HG02852 (cell line): ENCODE measurements around the gene VMP1.
"Not testable (repeated sequence)": the region's sequence is repeated elsewhere in the genome, so short reads cannot be mapped to it uniquely, and the experiment has no call there.

Source experiments
- ATAC-seq: cut with Tn5 transposase; IDR thresholded peaks from one replicate; pipeline ENCODE4 v1.9.1; 2021; ENCODE audit warnings: mild to moderate bottlenecking, moderate library complexity; ENCODE audit not compliant: unreplicated experiment

Gene VMP1

GRCh38 chr17:59804901-59805465, 97.5 kb downstream of the VMP1 start:
- no peak for ATAC-seq

- ATAC-seq = not testable (repeated sequence)
These were observed 98.9 kb downstream of the VMP1 start for GRCh38 chr17:59806322-59806721.

GRCh38 chr17:59807892-59808509, 100.5 kb downstream of the VMP1 start:
- no peak for ATAC-seq

- ATAC-seq = no peak
These were observed 103.4 kb downstream of the VMP1 start for GRCh38 chr17:59810894-59811153.

- ATAC-seq = no peak
These were observed 103.8 kb downstream of the VMP1 start for GRCh38 chr17:59811209-59811608.

- no peak for ATAC-seq
These were observed 104.7 kb downstream of the VMP1 start for GRCh38 chr17:59812139-59812538.

- ATAC-seq = no peak
These were observed 106.8 kb downstream of the VMP1 start for GRCh38 chr17:59814276-59814675.

- no peak for ATAC-seq
These were observed 107.2 kb downstream of the VMP1 start for GRCh38 chr17:59814685-59815084.

GRCh38 chr17:59815965-59816364, 108.5 kb downstream of the VMP1 start:
- no peak for ATAC-seq

GRCh38 chr17:59825533-59826322, 118.3 kb downstream of the VMP1 start:
- no peak for ATAC-seq

- no peak for ATAC-seq
These were observed 119.4 kb downstream of the VMP1 start for GRCh38 chr17:59826706-59827453.

- no peak for ATAC-seq
These were observed 120.4 kb downstream of the VMP1 start for GRCh38 chr17:59827721-59828477.

GRCh38 chr17:59828478-59828760, 121.0 kb downstream of the VMP1 start:
- ATAC-seq = no peak

- ATAC-seq = not testable (repeated sequence)
These were observed 121.4 kb downstream of the VMP1 start for GRCh38 chr17:59828819-59829216.

GRCh38 chr17:59829217-59830006, 122.0 kb downstream of the VMP1 start:
- ATAC-seq = peak; percentile 72

- no peak for ATAC-seq
These were observed 122.7 kb downstream of the VMP1 start for GRCh38 chr17:59830007-59830630.

- ATAC-seq = no peak
These were observed 123.5 kb downstream of the VMP1 start for GRCh38 chr17:59830846-59831486.

- ATAC-seq = no peak
These were observed 125.5 kb downstream of the VMP1 start for GRCh38 chr17:59832883-59833379.

- peak; percentile 73 for ATAC-seq
These were observed 130.0 kb downstream of the VMP1 start for GRCh38 chr17:59837308-59838051.
